ENCODE results near the gene CYB5B.

CYB5B gene

GRCh38 chr16:69477546-69477945, 53.1 kb downstream of the CYB5B start:
- FAIRE-seq (no peak), DNase-seq (ENCODE audit: insufficient read length, low spot score) (no peak)
- TF ChIP-seq PAX5 (IDR thresholded peaks at IDR 0.05; ENCODE audit: insufficient read depth, low read length, severe bottlenecking) (no peak), SPI1 (IDR thresholded peaks at IDR 0.05; ENCODE audit: low read depth, low read length) (no peak), POU2F2 (IDR thresholded peaks at IDR 0.05; ENCODE audit: low read depth, low read length) (no peak), POLR2A (IDR thresholded peaks at IDR 0.05; ENCODE audit: low read depth, low read length) (no peak), TAF1 (IDR thresholded peaks at IDR 0.05; ENCODE audit: low read depth, low read length) (no peak), POLR2AphosphoS5 (IDR thresholded peaks at IDR 0.05; ENCODE audit: low read depth, low read length) (no peak)

DNA sequence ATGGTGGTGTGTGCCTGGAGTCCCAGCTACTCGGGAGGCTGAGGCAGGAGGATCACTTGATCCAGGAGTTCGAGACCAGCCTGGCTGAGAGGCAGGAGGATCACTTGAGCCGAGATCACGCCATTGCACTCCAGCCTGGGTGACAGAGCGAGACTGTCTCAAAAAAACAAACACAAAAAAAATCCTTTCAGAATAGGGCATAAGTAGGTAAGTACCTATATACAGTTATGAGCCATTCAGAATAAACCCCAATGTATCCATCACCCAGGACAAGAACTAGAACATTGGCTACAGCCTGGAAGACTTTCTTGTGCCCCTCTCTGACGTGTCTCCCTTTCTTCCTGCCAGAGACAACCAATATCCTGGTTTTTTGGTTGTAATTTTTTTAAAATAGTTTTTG, 54.3 kb downstream of the CYB5B start:
- DNase-seq (ENCODE audit: insufficient read length, low spot score): no peak
- no peak for FAIRE-seq
- TF ChIP-seq POU2F2 (IDR thresholded peaks at IDR 0.05; ENCODE audit: low read depth, low read length): no peak
- no peak for TF ChIP-seq SPI1 (IDR thresholded peaks at IDR 0.05; ENCODE audit: low read depth, low read length)
- TF ChIP-seq POLR2A (IDR thresholded peaks at IDR 0.05; ENCODE audit: low read depth, low read length): no peak
- TF ChIP-seq PAX5 (IDR thresholded peaks at IDR 0.05; ENCODE audit: insufficient read depth, low read length, severe bottlenecking): no peak
- TF ChIP-seq POLR2AphosphoS5 (IDR thresholded peaks at IDR 0.05; ENCODE audit: low read depth, low read length): no peak
- TF ChIP-seq TAF1 (IDR thresholded peaks at IDR 0.05; ENCODE audit: low read depth, low read length): no peak

- no peak for TF ChIP-seq POU2F2 (IDR thresholded peaks at IDR 0.05; ENCODE audit: low read depth, low read length)
- no peak for TF ChIP-seq SPI1 (IDR thresholded peaks at IDR 0.05; ENCODE audit: low read depth, low read length)
- TF ChIP-seq TAF1 (IDR thresholded peaks at IDR 0.05; ENCODE audit: low read depth, low read length): no peak
- no peak for TF ChIP-seq PAX5 (IDR thresholded peaks at IDR 0.05; ENCODE audit: insufficient read depth, low read length, severe bottlenecking)
- TF ChIP-seq POLR2A (IDR thresholded peaks at IDR 0.05; ENCODE audit: low read depth, low read length): no peak
- no peak for TF ChIP-seq POLR2AphosphoS5 (IDR thresholded peaks at IDR 0.05; ENCODE audit: low read depth, low read length)
- no peak for FAIRE-seq
Measured at GRCh38 chr16:69479775-69480174, 55.4 kb downstream of the CYB5B start.

GRCh38 chr16:69481901-69482341, 57.5 kb downstream of the CYB5B start:
- TF ChIP-seq POU2F2 (IDR thresholded peaks at IDR 0.05; ENCODE audit: low read depth, low read length) (no peak), POLR2AphosphoS5 (IDR thresholded peaks at IDR 0.05; ENCODE audit: low read depth, low read length) (no peak), SPI1 (IDR thresholded peaks at IDR 0.05; ENCODE audit: low read depth, low read length) (no peak), PAX5 (IDR thresholded peaks at IDR 0.05; ENCODE audit: insufficient read depth, low read length, severe bottlenecking) (no peak), POLR2A (IDR thresholded peaks at IDR 0.05; ENCODE audit: low read depth, low read length) (no peak), TAF1 (IDR thresholded peaks at IDR 0.05; ENCODE audit: low read depth, low read length) (no peak)
- FAIRE-seq: no peak
- DNase-seq (ENCODE audit: insufficient read length, low spot score): no peak

More at GRCh38 chr16:69479775-69480174, 55.4 kb downstream of the CYB5B start:
- no peak for DNase-seq (ENCODE audit: insufficient read length, low spot score)

DNA sequence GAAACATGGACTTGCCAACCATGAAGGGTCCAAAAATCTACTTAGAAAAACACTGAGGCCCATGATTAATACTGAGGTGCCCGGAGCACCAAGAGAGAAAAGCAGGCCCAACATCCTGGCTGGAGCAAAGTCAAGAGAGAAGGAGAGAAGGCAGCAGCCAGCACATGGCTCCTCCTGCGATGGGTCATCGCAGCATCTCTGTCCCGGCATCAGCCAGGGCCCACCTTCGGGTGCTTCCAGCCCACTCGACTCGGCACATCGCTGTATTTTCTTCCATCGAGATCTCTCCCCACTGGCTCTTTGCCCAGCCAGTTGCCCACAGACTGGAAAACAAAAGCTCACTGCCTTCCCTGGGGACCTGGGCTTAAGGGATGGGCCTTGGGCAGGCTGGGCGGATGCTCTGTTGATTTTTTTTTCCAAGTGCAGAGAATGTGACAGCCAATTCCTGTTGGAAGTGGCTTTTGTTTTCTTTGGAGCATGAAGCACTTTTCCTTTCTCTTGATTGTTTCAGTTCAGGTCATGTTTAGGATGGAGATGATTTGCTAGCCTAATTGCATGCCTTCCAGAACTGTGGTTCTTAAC, 58.1 kb downstream of the CYB5B start:
- TF ChIP-seq POU2F2 (IDR thresholded peaks at IDR 0.05; ENCODE audit: low read depth, low read length): no peak
- FAIRE-seq (no peak), DNase-seq (ENCODE audit: insufficient read length, low spot score) (no peak)

- no peak for FAIRE-seq
- DNase-seq (ENCODE audit: insufficient read length, low spot score): no peak
- no peak for TF ChIP-seq POLR2A (IDR thresholded peaks at IDR 0.05; ENCODE audit: low read depth, low read length)
- TF ChIP-seq POU2F2 (IDR thresholded peaks at IDR 0.05; ENCODE audit: low read depth, low read length): no peak
- no peak for TF ChIP-seq TAF1 (IDR thresholded peaks at IDR 0.05; ENCODE audit: low read depth, low read length)
- no peak for TF ChIP-seq POLR2AphosphoS5 (IDR thresholded peaks at IDR 0.05; ENCODE audit: low read depth, low read length)
- no peak for TF ChIP-seq SPI1 (IDR thresholded peaks at IDR 0.05; ENCODE audit: low read depth, low read length)
Measured at GRCh38 chr16:69483611-69484010, 59.2 kb downstream of the CYB5B start.

GRCh38 chr16:69485361-69485760, 60.9 kb downstream of the CYB5B start:
- no peak for TF ChIP-seq PAX5 (IDR thresholded peaks at IDR 0.05; ENCODE audit: insufficient read depth, low read length, severe bottlenecking)
- DNase-seq (ENCODE audit: insufficient read length, low spot score): no peak
- no peak for FAIRE-seq

DNA sequence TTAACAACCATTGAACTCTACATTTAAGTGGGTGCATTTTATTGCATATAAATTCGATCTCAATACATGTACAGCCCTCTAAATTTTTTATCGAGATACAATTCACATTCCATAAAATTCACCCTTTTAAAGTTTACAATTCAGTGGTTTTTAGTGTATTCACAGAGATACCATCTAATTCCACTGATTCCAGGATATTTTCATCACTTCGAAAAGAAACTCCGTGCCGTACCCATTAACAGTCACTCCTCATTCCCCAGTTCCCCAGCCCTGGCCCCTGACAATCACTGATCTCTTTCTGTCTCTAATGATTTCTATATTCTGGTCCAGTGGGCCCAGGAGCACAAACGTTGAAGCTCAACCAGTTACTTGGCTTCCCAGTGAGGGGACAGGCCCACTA, 61.4 kb downstream of the CYB5B start:
- no peak for DNase-seq (ENCODE audit: insufficient read length, low spot score)
- TF ChIP-seq POLR2AphosphoS5 (IDR thresholded peaks at IDR 0.05; ENCODE audit: low read depth, low read length) (no peak), POU2F2 (IDR thresholded peaks at IDR 0.05; ENCODE audit: low read depth, low read length) (no peak), TAF1 (IDR thresholded peaks at IDR 0.05; ENCODE audit: low read depth, low read length) (no peak), SPI1 (IDR thresholded peaks at IDR 0.05; ENCODE audit: low read depth, low read length) (no peak), PAX5 (IDR thresholded peaks at IDR 0.05; ENCODE audit: insufficient read depth, low read length, severe bottlenecking) (no peak), POLR2A (IDR thresholded peaks at IDR 0.05; ENCODE audit: low read depth, low read length) (no peak)
- no peak for FAIRE-seq

DNA sequence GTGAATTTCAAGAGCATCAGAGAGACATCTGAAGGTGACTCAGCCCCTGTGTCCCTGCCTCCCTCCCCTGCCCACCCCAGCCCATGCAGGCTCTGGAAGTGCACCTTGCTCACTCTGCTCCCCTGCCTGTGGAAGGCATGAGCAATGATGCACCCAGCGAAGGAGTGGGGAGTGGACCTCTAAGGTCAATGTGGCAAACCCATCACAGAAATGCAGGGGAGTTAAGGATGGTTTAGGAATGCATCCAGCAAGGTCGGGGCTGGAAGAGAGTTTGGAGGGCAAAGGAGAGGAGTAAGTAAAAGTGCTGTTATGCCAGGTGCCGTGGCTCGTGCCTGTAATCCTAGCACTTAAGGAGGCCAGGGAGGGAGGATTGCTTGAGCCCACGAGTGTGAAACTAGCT, 61.9 kb downstream of the CYB5B start:
- TF ChIP-seq POLR2AphosphoS5 (IDR thresholded peaks at IDR 0.05; ENCODE audit: low read depth, low read length) (no peak), TAF1 (IDR thresholded peaks at IDR 0.05; ENCODE audit: low read depth, low read length) (no peak), POLR2A (IDR thresholded peaks at IDR 0.05; ENCODE audit: low read depth, low read length) (no peak), POU2F2 (IDR thresholded peaks at IDR 0.05; ENCODE audit: low read depth, low read length) (no peak), PAX5 (IDR thresholded peaks at IDR 0.05; ENCODE audit: insufficient read depth, low read length, severe bottlenecking) (no peak)
- DNase-seq (ENCODE audit: insufficient read length, low spot score) (no peak), FAIRE-seq (no peak)

DNA sequence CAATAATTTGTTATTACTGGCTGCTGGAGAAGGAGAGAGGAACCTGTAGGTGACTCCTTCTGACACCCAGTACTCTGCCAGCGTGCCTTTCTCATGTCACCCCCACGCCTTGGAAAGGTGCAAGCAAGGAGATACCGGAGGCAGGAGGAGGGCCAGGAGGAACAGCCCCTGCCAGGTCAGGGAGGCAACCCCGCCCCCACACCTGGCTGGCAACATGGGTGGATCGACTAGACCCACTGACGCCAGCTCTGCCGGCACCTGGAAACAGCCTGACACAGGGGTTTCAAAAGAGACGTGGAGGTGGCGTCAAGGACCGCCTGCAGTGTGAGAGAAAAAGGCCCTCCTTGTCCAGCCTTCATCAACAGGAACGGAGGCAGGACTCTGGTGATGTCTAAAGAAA, 62.3 kb downstream of the CYB5B start:
- no peak for TF ChIP-seq PAX5 (IDR thresholded peaks at IDR 0.05; ENCODE audit: insufficient read depth, low read length, severe bottlenecking)
- TF ChIP-seq TAF1 (IDR thresholded peaks at IDR 0.05; ENCODE audit: low read depth, low read length): no peak
- TF ChIP-seq POLR2A (IDR thresholded peaks at IDR 0.05; ENCODE audit: low read depth, low read length): no peak
- no peak for TF ChIP-seq POLR2AphosphoS5 (IDR thresholded peaks at IDR 0.05; ENCODE audit: low read depth, low read length)
- TF ChIP-seq POU2F2 (IDR thresholded peaks at IDR 0.05; ENCODE audit: low read depth, low read length): no peak
- no peak for TF ChIP-seq SPI1 (IDR thresholded peaks at IDR 0.05; ENCODE audit: low read depth, low read length)
- DNase-seq (ENCODE audit: insufficient read length, low spot score) (no peak), FAIRE-seq (no peak)
